GM18507 (cell line): ENCODE measurements around the gene FNIP2.
A peak's percentile ranks its signal among the peaks of the same experiment; 100 is the strongest.
"Not testable (repeated sequence)": the region's sequence is repeated elsewhere in the genome, so short reads cannot be mapped to it uniquely, and the experiment has no call there.

Experiments
- DNase-seq: peaks from one replicate; pipeline ENCODE4 v3.0.0; 2011; ENCODE audit warnings: low read depth; ENCODE audit not compliant: insufficient read length; ENCODE audit errors: extremely low spot score
- FAIRE-seq: peaks from 2 replicates; lab custom pipeline; 2011; peaks lifted over from hg19 to GRCh38; lab: Jason Lieb, UNC

Gene FNIP2

DNA sequence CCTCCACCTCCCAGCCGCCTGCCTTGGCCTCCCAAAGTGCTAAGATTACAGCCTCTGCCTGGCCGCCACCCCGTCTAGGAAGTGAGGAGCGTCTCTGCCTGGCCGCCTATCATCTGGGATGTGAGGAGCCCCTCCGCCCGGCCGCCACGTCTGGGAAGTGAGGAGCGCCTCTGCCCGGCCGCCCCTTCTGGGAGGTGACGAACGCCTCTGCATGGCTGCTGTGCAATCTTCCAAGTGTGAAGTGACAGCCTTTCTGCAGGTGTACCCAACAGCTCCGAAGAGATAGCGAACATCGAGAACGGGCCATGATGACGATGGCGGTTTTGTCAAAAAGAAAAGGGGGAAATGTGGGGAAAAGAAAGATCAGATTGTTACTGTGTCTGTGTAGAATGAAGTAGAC lies 9.3 kb upstream of the FNIP2 start:
- DNase-seq, FAIRE-seq: not testable (repeated sequence)

DNA sequence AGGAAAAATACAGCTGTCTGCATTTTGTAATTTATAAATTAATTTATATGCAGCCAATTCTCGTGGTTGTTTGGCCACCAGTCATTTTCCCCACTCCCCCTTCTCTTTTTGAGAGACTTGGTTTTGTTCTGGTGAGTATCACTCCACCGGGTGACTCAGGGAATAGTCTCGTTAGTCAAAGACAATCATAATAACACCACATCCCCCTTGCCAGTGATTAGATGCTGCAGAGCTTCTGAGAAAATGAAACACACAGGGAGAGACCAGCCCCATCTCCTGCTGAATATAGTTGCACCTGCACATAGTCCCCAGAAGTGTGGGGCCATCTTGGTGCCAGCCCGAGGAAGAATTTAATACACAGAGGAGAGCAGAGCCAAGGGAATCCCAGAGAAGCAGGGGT lies 8.0 kb upstream of the FNIP2 start:
- no peak for DNase-seq
- no peak for FAIRE-seq

DNA sequence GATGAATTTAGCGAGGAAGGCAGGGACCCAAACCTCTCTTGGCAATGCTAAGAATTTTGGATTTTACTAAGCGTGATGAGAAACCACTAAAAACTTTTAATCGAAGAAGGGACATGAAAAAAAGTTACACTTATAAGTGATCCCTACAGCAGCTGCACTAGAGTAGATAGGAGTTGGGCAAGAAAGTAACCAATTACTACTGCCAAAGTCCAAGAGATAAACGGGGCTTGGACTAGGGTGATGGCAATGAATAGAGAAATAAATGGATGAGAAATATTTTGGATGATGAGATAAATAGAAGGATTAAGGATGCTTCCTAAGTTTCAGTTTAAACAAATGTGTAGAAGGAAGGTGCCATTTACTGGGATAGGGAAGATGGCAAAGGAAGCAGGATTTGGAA lies 6.3 kb upstream of the FNIP2 start:
- DNase-seq (no peak), FAIRE-seq (no peak)

- DNase-seq, result no peak
- FAIRE-seq, result no peak
These were observed 5.4 kb upstream of the FNIP2 start for GRCh38 chr4:158763462-158763861.

GRCh38 chr4:158766434-158767044 lies 2.3 kb upstream of the FNIP2 start:
- no peak for FAIRE-seq
- no peak for DNase-seq

GRCh38 chr4:158767451-158767850 lies 1.4 kb upstream of the FNIP2 start:
- FAIRE-seq (no peak), DNase-seq (no peak)

DNA sequence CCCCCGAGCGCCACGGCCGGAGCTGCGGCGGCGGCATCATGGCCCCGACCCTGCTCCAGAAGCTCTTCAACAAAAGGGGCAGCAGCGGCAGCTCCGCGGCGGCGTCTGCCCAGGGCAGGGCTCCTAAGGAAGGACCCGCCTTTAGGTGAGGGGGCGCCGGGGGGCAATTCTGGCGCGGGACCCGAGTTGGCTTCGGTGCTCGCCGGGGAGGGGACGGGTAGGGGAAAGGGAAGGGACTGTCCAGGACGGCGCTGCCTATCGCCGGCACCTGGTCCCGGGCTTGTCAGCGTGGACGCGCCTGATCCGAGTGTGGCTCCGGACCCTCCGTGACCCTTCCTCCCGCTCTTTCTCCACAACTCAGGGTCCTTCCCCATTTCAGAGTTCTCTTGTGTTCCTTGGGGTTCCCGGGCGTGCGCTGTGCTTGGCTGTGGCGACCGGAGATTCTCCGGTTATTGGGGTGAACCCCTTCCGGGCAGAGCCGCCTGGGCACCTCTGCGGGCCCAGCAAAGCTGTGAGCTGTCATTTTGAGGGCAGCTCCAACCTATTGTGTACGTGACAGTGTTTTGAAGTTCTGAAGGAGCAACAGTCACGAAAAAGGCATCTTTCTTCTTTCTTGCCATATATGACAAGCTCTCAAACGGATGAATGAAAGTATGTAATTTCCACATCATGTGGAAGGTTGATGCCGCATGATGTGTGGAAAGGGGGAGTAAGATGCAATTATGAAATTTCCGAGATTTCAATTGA lies 522 bp downstream of the FNIP2 start:
- DNase-seq (peak; percentile 9), FAIRE-seq (peak; percentile 41)

DNA sequence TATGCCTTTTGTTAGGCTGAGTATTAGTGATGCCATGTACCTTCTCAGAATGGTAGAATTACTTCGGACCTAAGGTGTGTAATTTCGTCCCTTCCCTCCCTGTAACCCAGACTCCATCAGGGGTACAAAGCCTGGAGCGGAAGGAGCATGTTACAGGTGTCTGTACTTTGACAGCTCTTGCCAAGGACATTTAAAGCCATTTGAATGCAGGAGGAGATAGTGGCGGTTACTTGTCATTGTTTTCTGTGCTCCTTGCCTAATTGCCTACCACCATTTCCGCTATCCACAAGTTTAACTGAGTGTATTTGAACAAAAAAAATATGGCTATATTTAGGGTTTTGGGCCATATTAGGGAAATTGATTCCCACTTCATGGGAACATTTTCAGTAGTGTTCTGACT lies 1.8 kb downstream of the FNIP2 start:
- DNase-seq, result no peak
- FAIRE-seq, result no peak

GRCh38 chr4:158771776-158772175 lies 3.0 kb downstream of the FNIP2 start:
- DNase-seq (no peak), FAIRE-seq (peak; percentile 35)

- DNase-seq (no peak), FAIRE-seq (no peak)
These were observed 6.3 kb downstream of the FNIP2 start for GRCh38 chr4:158775091-158775651.

DNA sequence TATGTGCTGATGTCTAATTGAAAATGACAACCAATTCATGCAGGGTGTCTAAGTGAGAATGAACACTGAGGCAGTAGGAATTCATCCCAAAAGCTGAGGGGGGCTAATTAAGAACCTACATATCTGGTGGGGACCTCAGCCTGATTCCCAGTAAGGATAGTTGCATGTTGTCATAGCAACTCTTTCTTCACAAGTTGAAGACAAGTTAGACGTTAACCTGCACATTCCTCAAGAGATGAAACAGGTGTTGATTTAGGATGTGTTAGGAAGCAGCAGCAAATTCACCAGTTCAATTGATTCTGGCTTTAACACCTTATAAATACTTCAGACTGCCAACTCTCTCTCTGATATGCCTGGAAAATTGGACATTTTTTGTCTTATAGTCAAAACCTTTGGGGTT lies 7.3 kb downstream of the FNIP2 start:
- no peak for FAIRE-seq
- DNase-seq, result no peak

DNA sequence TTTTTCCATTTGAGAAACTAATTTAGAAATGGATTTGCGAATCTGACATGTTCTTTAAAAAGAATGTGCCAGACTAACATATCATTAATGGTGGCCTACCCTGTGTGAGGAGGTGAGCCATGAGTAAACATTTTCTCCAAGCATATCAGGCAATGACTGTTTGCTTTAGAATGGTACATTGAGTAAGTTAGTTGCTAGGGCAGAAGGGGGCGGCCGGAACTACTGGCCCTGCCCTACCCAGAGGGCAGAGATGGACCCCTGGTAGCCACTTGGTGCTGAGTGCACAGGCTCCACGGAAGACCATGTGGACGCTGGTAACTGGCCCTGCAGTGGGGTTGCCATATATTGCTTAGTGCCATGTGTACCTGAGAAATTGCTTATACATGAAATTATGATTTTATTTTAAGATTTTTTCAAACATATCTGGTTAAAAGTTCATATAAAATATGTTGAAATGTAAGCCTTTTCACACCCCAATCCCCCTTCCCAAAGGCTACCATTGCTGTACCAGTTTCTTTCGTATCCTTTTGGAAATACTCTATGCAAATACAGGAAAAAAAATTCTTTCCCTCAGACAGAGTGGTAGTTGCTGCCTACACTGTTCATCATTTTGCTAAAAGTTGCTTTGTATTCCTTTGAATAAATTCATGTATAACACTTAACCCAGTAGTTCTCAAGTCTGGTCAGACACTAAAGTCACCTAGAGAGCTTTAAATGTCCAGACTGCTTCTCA lies 8.8 kb downstream of the FNIP2 start:
- FAIRE-seq, result no peak
- no peak for DNase-seq

- DNase-seq (peak; percentile 12), FAIRE-seq (peak; percentile 93)
These were observed 9.4 kb downstream of the FNIP2 start for GRCh38 chr4:158778156-158778711.

- FAIRE-seq (no peak), DNase-seq (no peak)
These were observed 9.9 kb downstream of the FNIP2 start for GRCh38 chr4:158778712-158779111.

- DNase-seq (no peak), FAIRE-seq (no peak)
These were observed 13.1 kb downstream of the FNIP2 start for GRCh38 chr4:158781963-158782362.

DNA sequence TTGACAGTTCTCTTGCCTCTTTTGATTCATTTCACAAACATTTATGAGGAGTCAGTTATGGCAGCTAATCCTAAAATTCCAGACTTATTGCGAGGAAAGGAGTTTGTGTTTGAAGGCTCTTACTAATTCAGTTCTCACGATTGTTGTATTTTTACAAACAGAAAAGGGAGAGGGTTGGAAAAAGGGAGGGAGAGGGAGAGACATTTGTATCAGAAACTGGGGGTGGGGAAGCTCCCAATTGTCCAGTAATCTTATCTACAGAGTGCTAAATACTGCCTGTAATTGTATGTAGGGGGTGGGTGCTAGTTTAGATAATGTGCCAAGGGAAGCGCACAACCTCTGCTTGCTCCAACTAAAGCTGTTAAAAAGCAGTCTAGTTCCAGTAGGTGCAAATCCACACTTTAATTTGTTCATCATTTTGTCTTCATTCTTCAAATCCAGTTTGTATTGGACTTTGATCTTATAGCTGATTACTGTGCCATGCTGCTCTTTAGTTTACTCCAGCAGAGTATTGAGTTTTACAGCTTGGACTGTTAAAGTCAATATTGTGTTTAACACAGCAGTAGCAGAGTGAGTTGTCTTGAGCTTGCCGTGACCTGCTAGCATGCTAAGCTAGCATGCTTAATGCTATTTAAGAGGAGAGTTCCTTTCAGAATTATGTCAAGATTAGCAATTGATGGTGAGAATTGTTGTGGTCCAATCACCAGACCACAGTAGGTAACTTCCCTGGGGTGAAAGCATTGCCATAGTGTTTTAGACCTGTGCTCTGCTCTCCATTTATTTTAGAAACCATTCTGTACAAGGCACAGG lies 13.9 kb downstream of the FNIP2 start:
- peak; percentile 44 for FAIRE-seq
- DNase-seq, result no peak

DNA sequence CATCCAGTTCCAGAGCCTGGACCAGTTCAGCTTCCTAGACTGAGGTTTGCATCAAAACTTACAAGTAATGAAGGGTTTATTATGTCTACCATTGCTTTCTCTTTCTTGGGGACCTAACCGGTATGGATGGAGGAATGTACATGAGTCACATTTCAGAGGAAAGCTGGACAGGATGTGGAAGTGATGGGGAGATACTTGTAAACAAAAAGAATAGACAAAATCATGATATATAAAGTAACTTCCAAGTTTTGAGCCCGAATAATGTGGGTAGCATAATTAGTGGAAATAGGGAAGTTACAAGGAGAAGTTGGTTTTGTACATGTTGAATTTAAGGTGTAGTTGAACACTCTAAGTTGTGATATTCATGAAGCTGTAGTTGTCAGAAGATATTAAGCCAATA lies 15.0 kb downstream of the FNIP2 start:
- no peak for DNase-seq

DNA sequence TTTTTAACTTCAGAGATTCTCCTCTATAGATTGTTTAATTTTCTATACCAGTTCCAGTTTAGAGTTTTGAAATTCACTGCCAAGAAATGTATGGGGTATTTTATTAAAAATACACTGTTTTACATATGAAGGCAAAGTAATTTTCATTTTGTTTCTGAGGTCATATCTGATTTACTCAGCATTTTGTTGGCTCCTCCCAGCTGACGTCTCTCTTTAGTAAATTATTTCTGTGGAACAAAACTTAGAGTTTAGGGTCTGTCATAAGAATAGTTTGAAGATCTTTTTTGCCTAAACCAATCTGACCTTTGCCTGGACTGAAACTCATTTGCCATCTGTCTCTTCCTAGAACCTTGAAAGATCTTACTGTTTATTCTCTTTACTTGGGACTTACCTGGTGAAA lies 16.9 kb downstream of the FNIP2 start:
- FAIRE-seq (no peak), DNase-seq (no peak)

More for the DNA sequence above, 15.0 kb downstream of the FNIP2 start:
- peak; percentile 5 for FAIRE-seq

GRCh38 chr4:158786121-158786601 lies 17.3 kb downstream of the FNIP2 start:
- DNase-seq (no peak), FAIRE-seq (no peak)
